OCI-LY1 (cell line): ENCODE results near the gene CCNL2.
"Not testable (repeated sequence)": the region's sequence is repeated elsewhere in the genome, so short reads cannot be mapped to it uniquely, and the experiment has no call there.

ENCODE experiments used
- H2AFZ ChIP-seq: fragments of 200-600 bp; sonication (generic), shearing (Covaris generic); 2 replicates; pipeline ENCODE4 v1.6.0; 2014; ENCODE audit warnings: antibody characterized with exemption, mild to moderate bottlenecking, low read length
- H3F3A ChIP-seq: fragments of 200-600 bp; sonication (generic), shearing (Covaris generic); 2 replicates; pipeline ENCODE4 v1.6.0; 2014; ENCODE audit warnings: mild to moderate bottlenecking, antibody characterized with exemption, low read length, moderate library complexity; ENCODE audit not compliant: insufficient read depth
- H3K27ac ChIP-seq: fragments of 200-600 bp; sonication (generic); 2 replicates; pipeline ENCODE4 v1.5.1; 2014; ENCODE audit warnings: low read length, mixed run types, mild to moderate bottlenecking, low read depth; ENCODE audit not compliant: poor library complexity, severe bottlenecking
- H3K27me3 ChIP-seq: fragments of 200-600 bp; sonication (generic); 2 replicates; pipeline ENCODE4 v1.6.0; 2014; ENCODE audit warnings: antibody characterized with exemption, mild to moderate bottlenecking, low read length, moderate library complexity; ENCODE audit not compliant: insufficient read depth
- H3K36me3 ChIP-seq: fragments of 200-600 bp; sonication (generic); 2 replicates; pipeline ENCODE4 v1.6.1; 2014; ENCODE audit warnings: mild to moderate bottlenecking, antibody characterized with exemption, low read length, moderate library complexity, mixed read lengths; ENCODE audit not compliant: insufficient read depth
- H3K4me1 ChIP-seq: fragments of 200-600 bp; sonication (generic); 2 replicates; pipeline ENCODE4 v1.5.1; 2014; ENCODE audit warnings: mild to moderate bottlenecking, low read length, moderate library complexity; ENCODE audit not compliant: insufficient read depth, severe bottlenecking
- H3K4me2 ChIP-seq: fragments of 200-600 bp; sonication (generic), shearing (Covaris generic); 2 replicates; pipeline ENCODE4 v1.6.1; 2014; ENCODE audit warnings: low read length
- H3K4me3 ChIP-seq: fragments of 200-600 bp; sonication (generic); 2 replicates; pipeline ENCODE4 v1.5.1; 2014; ENCODE audit warnings: low read length, low read depth, mild to moderate bottlenecking, mixed read lengths; ENCODE audit not compliant: poor library complexity, severe bottlenecking
- H3K79me2 ChIP-seq: fragments of 200-600 bp; shearing (Covaris generic); 2 replicates; pipeline ENCODE4 v1.6.1; 2016; ENCODE audit warnings: mixed run types, low read length, mixed read lengths; ENCODE audit not compliant: insufficient read depth
- H3K9ac ChIP-seq: fragments of 200-600 bp; sonication (generic), shearing (Covaris generic); 2 replicates; pipeline ENCODE4 v1.6.1; 2014; ENCODE audit warnings: mild to moderate bottlenecking, low read length, mixed read lengths
- H3K9me2 ChIP-seq: fragments of 200-600 bp; sonication (generic), shearing (Covaris generic); 2 replicates; pipeline ENCODE4 v1.6.1; 2014; ENCODE audit warnings: low read depth, mild to moderate bottlenecking, low read length, mixed read lengths
- H3K9me3 ChIP-seq: fragments of 200-600 bp; shearing (Covaris generic); 2 replicates; pipeline ENCODE4 v1.6.1; 2014; ENCODE audit warnings: low read length, mixed read lengths
- H4K20me1 ChIP-seq: fragments of 200-600 bp; sonication (generic), shearing (Covaris generic); 2 replicates; pipeline ENCODE4 v1.6.0; 2016; ENCODE audit warnings: mild to moderate bottlenecking, low read length; ENCODE audit not compliant: insufficient read depth
- EZH2 ChIP-seq: fragments of 200-600 bp; sonication (generic), shearing (Covaris generic); IDR thresholded peaks from 2 replicates; pipeline ENCODE4 v1.8.0; 2017; ENCODE audit warnings: borderline replicate concordance, mixed run types, mild to moderate bottlenecking, antibody characterized with exemption, low read length, moderate library complexity, mixed read lengths
- TF ChIP-seq, protein P1 (sequence below): fragments of 200-600 bp; sonication (generic), shearing (Covaris generic); IDR thresholded peaks from 2 replicates; pipeline ENCODE4 v1.5.1; 2017; ENCODE audit warnings: mild to moderate bottlenecking, antibody characterized with exemption, low read length, moderate library complexity, mixed read lengths

CCNL2 gene

DNA sequence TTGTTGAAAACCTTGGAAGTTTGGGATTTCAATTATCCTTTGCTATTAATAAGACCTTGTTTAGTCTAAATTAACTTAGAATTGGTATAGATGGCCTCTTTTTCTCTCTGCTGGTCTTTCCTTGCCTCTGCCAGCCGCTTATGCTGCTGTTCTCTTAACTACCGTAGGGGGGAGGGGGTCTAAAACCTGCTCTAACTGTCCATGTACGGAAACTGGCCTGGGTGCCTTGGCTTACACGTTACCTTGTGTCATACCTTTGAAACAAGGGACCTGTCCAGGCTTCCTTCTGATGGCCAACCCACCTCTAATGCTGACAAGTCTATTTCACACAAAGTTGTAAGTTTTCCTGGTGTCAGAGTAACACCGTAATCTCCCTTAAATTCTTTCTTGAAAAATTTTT, 18.3 kb upstream of the CCNL2 start:
- H3K4me2 ChIP-seq, H3K36me3 ChIP-seq: not testable (repeated sequence)

GRCh38 chr1:1415751-1416150, 16.6 kb upstream of the CCNL2 start:
- Histone ChIP-seq H3K9ac (no peak overlapping the region), H3K4me1 (no peaks in the 10 kb centered on the region), H3K36me3 (no peaks in the 10 kb centered on the region; the same call in 1 of the 2 replicates), H4K20me1 (no peaks in the 10 kb centered on the region), H3K79me2 (no peaks in the 10 kb centered on the region), H3K27ac (no peak overlapping the region), H3F3A (no peaks in the 10 kb centered on the region), H3K4me3 (no peak overlapping the region), H3K9me2 (no peaks in the 10 kb centered on the region), H3K4me2 (no peak overlapping the region), H3K27me3 (no peaks in the 10 kb centered on the region; the same call in 1 of the 2 replicates), H3K9me3 (peaks cover 9% of the 10 kb centered on the region; the same call in 1 of the 2 replicates), H2AFZ (no peak overlapping the region)
- no peak for TF ChIP-seq EZH2
- TF ChIP-seq, protein P1, sequence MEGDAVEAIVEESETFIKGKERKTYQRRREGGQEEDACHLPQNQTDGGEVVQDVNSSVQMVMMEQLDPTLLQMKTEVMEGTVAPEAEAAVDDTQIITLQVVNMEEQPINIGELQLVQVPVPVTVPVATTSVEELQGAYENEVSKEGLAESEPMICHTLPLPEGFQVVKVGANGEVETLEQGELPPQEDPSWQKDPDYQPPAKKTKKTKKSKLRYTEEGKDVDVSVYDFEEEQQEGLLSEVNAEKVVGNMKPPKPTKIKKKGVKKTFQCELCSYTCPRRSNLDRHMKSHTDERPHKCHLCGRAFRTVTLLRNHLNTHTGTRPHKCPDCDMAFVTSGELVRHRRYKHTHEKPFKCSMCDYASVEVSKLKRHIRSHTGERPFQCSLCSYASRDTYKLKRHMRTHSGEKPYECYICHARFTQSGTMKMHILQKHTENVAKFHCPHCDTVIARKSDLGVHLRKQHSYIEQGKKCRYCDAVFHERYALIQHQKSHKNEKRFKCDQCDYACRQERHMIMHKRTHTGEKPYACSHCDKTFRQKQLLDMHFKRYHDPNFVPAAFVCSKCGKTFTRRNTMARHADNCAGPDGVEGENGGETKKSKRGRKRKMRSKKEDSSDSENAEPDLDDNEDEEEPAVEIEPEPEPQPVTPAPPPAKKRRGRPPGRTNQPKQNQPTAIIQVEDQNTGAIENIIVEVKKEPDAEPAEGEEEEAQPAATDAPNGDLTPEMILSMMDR, result no peak

More for the DNA sequence above, 18.3 kb upstream of the CCNL2 start:
- not testable (repeated sequence) for H3K27me3 ChIP-seq, H3F3A ChIP-seq, H3K4me3 ChIP-seq, H4K20me1 ChIP-seq, H3K79me2 ChIP-seq, H3K9me2 ChIP-seq, H3K9ac ChIP-seq, H3K4me1 ChIP-seq, H2AFZ ChIP-seq, H3K9me3 ChIP-seq, H3K27ac ChIP-seq

DNA sequence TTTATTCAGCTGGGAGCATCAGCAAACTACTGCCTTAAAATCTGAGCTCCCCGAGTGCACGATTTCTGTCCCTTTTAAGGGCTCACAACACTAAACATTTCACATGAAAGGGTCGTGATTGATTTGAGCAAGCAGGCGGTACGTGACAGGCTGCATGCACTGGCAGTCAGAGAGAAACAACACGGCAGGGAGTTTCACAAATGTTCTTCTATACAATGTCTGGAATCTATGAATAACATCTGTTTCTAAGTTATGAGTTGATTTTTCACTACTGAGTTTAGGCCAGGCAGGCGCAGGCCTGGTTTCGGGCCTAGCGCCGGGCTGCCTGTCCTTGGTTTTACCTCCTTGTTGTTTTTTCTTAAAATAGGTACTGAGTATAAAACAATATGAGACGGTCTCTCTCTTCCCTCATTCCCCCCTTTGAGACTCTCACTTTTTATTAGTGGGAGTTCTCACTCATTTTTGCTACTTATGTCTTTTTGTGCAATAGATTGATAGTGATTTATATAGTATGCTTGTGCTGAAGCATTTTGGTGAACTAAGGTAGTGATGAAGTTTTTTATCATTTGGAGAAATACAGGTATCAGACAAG, 13.3 kb upstream of the CCNL2 start:
- H3F3A ChIP-seq, H3K4me2 ChIP-seq, H3K4me3 ChIP-seq, H3K4me1 ChIP-seq, H3K9me2 ChIP-seq, H3K9ac ChIP-seq, H3K27ac ChIP-seq, H4K20me1 ChIP-seq, H3K27me3 ChIP-seq, H2AFZ ChIP-seq, H3K9me3 ChIP-seq: not testable (repeated sequence)
- Histone ChIP-seq H3K79me2 (peaks cover 10% of the 10 kb centered on the region), H3K36me3 (peaks cover 14% of the 10 kb centered on the region)

- H3K4me1 ChIP-seq, result peaks cover 9% of the 10 kb centered on the region
- H3K4me3 ChIP-seq, result no peak overlapping the region
- H3K79me2 ChIP-seq, result peaks cover 14% of the 10 kb centered on the region
- H3K27ac ChIP-seq, result no peak overlapping the region
- H3K4me2 ChIP-seq, result no peak overlapping the region
- no peak for TF ChIP-seq EZH2
- TF ChIP-seq, protein P1, result no peak
- no peaks in the 10 kb centered on the region for H3F3A ChIP-seq
- no peaks in the 10 kb centered on the region for H3K9me2 ChIP-seq
- no peaks in the 10 kb centered on the region for H4K20me1 ChIP-seq
- H3K36me3 ChIP-seq, result peaks cover 15% of the 10 kb centered on the region
- no peak overlapping the region for H3K9ac ChIP-seq
- no peak overlapping the region for H2AFZ ChIP-seq
- peaks cover 9% of the 10 kb centered on the region; the same call in 1 of the 2 replicates for H3K9me3 ChIP-seq
- H3K27me3 ChIP-seq, result no peaks in the 10 kb centered on the region; the same call in 1 of the 2 replicates
Observed at GRCh38 chr1:1411626-1412025, 12.5 kb upstream of the CCNL2 start.

- not testable (repeated sequence) for H4K20me1 ChIP-seq, H3K9me2 ChIP-seq, H3K27me3 ChIP-seq, H3K27ac ChIP-seq, H3K9ac ChIP-seq, H3K4me3 ChIP-seq, H3K9me3 ChIP-seq, H3F3A ChIP-seq, H2AFZ ChIP-seq, H3K4me2 ChIP-seq
- H3K79me2 ChIP-seq, result peaks cover 27% of the 10 kb centered on the region
- H3K36me3 ChIP-seq, result peaks cover 28% of the 10 kb centered on the region
- H3K4me1 ChIP-seq, result peaks cover 21% of the 10 kb centered on the region
Observed at GRCh38 chr1:1410238-1410637, 11.1 kb upstream of the CCNL2 start.
